COLO668 (cell line): ENCODE measurements around the gene ECEL1.

ENCODE experiments used
- DNase-seq: peaks from one replicate; lab custom pipeline; 2025; ENCODE audit not compliant: unreplicated experiment; lab: John Stamatoyannopoulos, UW

The ECEL1 gene

DNA sequence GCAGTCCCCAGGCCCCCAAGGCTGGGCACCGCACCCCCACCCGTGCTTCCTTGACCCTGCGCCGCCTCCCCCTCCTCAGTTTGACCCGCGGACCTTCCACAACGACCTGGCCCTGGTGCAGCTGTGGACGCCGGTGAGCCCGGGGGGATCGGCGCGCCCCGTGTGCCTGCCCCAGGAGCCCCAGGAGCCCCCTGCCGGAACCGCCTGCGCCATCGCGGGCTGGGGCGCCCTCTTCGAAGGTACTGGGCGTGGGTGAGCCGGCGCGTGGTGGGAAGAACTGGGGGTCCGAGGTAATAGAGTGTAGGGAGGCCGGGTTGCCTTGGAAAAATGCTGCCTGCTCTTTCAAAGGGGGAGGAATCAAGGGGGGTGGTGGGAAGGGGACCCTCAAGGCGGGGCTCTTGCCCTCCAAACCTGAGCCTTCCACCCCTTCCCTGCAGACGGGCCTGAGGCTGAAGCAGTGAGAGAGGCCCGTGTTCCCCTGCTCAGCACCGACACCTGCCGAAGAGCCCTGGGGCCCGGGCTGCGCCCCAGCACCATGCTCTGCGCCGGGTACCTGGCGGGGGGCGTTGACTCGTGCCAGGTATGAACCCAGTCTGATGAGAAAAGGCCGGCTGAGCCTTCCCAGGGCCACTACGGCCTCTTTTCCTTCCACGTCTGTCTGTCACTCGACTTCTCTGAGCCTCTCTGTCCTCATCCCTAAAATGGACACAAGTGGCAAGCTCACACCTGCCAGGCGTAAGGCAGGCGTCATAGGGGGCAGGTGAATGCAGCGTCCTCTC lies 35.2 kb upstream of the ECEL1 start:
- no peak for DNase-seq

- DNase-seq: peak; percentile 39
These were observed 34.5 kb upstream of the ECEL1 start for GRCh38 chr2:232521959-232522622.

DNA sequence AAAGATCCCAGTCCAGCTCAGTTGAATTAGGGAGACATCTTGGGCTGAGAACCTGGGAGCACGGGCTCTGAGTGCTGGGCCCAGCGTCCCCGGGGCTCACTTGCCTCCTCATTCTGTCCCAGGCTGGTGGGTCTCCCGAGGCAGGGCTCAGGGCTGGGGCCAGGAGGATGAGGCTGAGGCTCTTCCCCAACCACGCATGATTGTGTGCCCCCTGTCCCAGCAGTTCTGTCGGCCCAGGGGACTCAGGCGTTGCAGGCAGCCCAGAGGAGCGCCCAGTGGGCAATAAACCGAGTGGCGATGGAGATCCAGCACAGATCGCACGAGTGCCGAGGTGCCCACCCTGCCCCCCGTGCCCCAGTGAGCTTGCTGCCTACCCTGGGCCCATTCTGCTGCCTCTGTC lies 33.5 kb upstream of the ECEL1 start:
- no peak for DNase-seq

- DNase-seq: no peak
These were observed 32.9 kb upstream of the ECEL1 start for GRCh38 chr2:232520489-232520888.

- no peak for DNase-seq
These were observed 32.2 kb upstream of the ECEL1 start, which contains the start of gene PRSS56 for GRCh38 chr2:232519581-232520438. Gene PRSS56 (plus strand): TSS chr2:232520388. CDS start chr2:232520599, 211 bp downstream.

- DNase-seq: no peak
These were observed 31.2 kb upstream of the ECEL1 start for GRCh38 chr2:232518844-232519243.

DNA sequence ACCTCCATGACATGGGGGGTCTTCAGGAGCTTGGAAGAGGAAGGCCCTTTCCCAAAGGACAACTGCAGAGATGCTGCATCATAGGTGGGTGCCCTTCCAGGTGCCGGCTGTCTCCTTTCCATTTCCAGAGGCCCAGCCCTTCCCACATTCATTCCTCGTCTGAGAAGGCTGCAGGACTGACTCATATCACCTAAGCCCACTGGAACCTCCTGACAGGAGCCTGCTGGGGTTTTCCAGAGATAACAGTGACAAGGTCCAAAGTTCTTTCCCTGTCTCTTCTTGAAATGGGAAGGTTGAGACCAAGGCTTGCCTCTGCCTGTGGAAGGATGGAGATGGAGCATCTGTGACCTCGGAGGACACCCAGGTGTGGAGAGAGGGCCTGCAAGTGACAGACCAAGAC lies 28.9 kb upstream of the ECEL1 start:
- DNase-seq: no peak

- no peak for DNase-seq
These were observed 28.0 kb upstream of the ECEL1 start for GRCh38 chr2:232515639-232516038.

- no peak for DNase-seq
These were observed 25.7 kb upstream of the ECEL1 start for GRCh38 chr2:232513353-232513752.

GRCh38 chr2:232512602-232513001 lies 25.0 kb upstream of the ECEL1 start:
- DNase-seq: no peak

GRCh38 chr2:232511336-232511890 lies 23.8 kb upstream of the ECEL1 start:
- no peak for DNase-seq

DNA sequence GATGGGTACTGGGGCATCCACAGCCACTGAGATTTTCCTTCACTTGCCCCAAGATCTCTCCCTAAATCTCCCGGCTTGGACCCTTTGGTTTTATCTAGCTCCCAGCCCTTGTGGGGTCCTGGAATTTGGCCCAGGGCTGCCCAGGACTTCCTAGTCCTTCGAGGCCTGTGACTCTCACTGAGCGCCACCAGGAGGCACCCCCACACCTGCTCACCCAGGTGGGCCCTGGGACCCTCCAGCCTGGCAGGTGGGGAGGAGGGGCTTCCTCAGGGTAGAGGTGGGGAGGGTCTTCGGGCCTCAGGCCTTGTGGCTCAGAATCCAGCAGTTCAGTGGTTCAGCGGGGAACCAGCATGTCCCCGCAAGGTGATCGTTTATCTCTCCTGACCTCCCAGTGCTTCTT lies 20.6 kb upstream of the ECEL1 start:
- no peak for DNase-seq

- no peak for DNase-seq
These were observed 19.1 kb upstream of the ECEL1 start for GRCh38 chr2:232506709-232507108.

GRCh38 chr2:232505856-232506255 lies 18.2 kb upstream of the ECEL1 start:
- no peak for DNase-seq

DNA sequence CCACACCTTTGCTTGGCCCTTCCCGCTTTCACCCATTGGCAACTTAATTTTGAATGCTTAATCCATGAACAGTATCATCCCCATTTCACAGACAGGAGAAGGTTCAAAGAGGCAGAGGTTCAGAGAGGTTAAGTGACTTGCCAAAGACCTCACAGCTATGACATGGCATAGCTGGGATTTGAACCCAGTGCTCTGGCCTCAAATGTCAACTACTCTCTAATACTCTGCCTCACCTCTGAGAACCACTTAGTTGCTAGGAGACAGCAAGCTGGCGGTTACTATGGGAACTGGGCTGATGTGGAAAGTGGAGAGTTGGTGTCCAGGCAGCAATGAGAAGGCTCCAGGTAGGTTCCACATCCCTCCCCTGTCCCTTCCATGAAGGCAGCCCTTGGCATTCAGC lies 16.8 kb upstream of the ECEL1 start:
- no peak for DNase-seq

GRCh38 chr2:232503809-232504323 lies 16.2 kb upstream of the ECEL1 start:
- no peak for DNase-seq

DNA sequence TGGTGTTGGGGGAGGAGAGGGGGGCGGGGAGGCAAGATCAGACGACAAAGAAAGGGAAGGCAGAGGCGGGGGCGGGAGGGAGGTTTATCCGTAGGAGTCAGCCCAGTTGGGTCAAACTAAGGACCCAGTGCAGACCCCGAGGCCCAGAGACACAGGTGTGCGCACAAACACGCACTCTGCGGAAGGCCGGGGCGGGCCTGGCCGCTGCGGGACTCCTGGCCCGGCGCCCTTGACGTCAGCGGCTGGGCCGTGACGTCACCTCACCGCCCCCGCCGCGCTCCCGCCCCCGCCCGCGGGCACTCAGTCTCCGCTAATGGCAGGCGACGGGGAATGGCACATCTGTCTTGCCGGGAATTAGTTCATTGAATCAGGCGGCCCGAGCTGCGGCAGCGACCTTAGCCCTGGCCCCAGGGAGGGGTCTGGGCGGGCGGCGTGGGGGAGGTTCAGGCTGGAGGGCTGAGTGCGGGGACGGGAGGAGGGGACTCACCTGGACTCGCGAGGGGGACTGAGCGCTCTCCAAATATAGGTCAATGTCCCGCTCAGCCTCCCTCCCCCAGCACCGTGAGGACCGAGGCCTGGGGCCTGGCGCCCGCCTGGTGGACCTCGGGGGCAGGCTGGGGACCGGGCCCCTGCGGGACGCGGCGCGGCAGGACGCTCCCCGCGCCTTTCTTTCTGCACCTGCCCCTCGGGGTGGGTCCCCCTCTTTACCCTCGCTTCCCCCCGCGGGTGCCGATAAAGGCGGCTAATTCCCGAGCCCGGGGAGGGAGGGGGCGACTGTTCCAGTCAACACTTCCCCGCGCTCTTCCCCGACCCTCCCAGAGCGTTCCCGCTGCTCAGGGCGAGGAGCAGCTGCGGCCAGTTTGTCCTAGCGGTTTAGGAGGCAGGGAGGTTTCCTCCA lies 15.5 kb upstream of the ECEL1 start:
- peak; percentile 26 for DNase-seq

DNA sequence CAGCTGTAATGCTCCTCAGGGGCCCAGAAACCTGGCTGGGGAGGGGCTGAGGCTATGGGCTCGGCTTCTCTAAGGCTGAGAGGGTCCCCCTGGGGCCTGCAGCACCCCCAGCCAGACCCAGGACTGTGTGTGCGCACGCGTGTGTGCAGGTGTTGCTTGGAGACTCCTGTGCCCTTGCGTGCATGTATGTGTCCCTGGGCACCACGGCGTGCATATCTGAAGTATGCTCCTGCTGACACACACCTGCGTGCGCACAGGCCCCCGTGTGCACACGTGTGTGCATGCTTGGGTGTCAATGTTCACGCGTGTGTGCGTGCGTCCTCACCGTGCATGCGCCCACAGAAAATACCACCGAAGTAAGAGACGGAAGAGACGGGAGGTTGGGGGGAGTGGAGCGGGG lies 14.9 kb upstream of the ECEL1 start:
- DNase-seq: no peak

DNA sequence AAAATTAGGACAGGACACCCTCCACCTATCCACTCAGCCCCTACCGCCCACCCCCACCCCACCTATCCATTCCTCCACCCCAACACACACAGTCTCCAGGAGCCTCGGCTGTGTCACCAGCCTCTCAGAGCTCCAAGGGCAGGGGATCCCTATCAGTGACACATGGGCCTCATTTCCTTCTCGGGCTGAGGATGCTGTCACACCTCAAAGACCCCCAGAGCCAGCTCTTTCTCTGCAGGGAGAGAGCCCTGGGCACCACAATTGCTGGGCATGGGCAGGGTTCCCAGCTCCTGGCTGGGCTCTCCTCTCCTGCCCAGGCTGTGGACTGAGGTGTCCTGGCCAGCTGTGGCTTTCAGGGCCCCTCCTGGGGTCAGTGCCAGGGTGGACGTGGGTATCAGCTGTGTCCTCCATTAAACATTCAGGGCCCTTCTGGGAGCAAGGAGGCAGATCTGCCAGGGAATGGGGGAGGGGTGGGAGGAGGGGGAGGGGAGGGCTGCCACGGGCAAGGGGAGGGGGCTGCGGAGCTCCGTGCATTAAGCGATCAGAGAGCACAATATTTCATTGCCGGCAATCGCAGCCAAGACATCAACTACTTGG lies 14.3 kb upstream of the ECEL1 start:
- no peak for DNase-seq

GRCh38 chr2:232501331-232501771 lies 13.7 kb upstream of the ECEL1 start:
- no peak for DNase-seq
